Activated CD4-positive, alpha-beta T cell treated with anti-CD3 and anti-CD28 coated beads for 36 hours (primary cell): ENCODE results near the gene MBL2. TPM values are rescaled to one million over a fixed set of nuclear protein-coding genes. Genes with fewer than 3 reads are reported as not detected.

Experiments used
- ATAC-seq: fragments of 200-7000 bp; cut with Tn5 transposase; one replicate; pipeline ENCODE4 v1.10.0; 2021; ENCODE audit warnings: mild to moderate bottlenecking, moderate library complexity
- CTCF ChIA-PET: fragments of 350-600 bp; sonication (Branson Sonifier 250); formaldehyde crosslinking; loops from one replicate; lab custom pipeline; 2021; ENCODE audit warnings: antibody characterized with exemption; lab: Charles Lee
- POLR2A ChIA-PET: fragments of 350-600 bp; sonication (Branson Sonifier 250); formaldehyde crosslinking; loops from one replicate; lab custom pipeline; 2021; ENCODE audit warnings: antibody characterized with exemption, inconsistent platforms; lab: Charles Lee
- DNase-seq: peaks from one replicate; pipeline ENCODE4 v3.0.0-alpha.2; 2020
- H3K27ac Mint-ChIP-seq: one replicate; pipeline ENCODE4 v1.8.0; 2021; ENCODE audit warnings: mixed read lengths
- H3K27me3 Mint-ChIP-seq: one replicate; pipeline ENCODE4 v1.8.0; 2021; ENCODE audit warnings: mixed read lengths
- H3K36me3 Mint-ChIP-seq: one replicate; pipeline ENCODE4 v1.8.0; 2021; ENCODE audit warnings: low read depth, mixed read lengths
- H3K4me1 Mint-ChIP-seq: one replicate; pipeline ENCODE4 v1.8.0; 2021; ENCODE audit warnings: mixed read lengths
- H3K4me3 Mint-ChIP-seq: one replicate; pipeline ENCODE4 v1.8.0; 2021; ENCODE audit warnings: mild to moderate bottlenecking, moderate library complexity, mixed read lengths
- H3K9me3 Mint-ChIP-seq: one replicate; pipeline ENCODE4 v1.8.0; 2021; ENCODE audit warnings: low read depth, mixed read lengths
- intact Hi-C, 2 experiments: fragments of 100-400 bp; cut with DNase I in 1 of 2; cut with micrococcal nuclease in 1 of 2; formaldehyde crosslinking; loops; one replicate each; pipeline versions ENCODE4 v1.14.2 to v1.15.1; 2022 to 2024; cut with DNase I, micrococcal nuclease
- total RNA-seq, 2 experiments: library from RNA; stranded (reverse); gene quantifications; one replicate each; pipeline ENCODE4 v1.2.3, GENCODE V29; 2021

MBL2 gene
- not detected for total RNA-seq

DNA sequence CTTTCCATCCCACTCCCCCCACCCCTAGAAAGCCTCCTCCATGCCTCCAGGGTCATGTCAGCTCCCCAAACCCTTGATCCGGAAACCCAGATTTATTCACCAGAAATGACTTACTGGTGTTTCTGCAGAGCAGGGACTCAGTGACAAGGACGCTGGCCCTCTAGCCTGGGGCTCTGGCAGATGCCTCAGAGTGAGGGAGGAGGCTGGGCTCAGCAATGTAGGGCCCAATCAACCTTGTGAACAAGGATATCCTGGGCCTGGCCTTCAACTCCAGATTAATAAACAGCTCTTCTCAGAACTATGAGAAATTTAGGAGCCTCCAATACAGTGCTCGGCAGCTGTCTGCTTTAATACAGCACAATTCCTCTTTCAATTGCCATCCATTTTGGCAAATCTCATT, at the start of gene MBL2:
Gene MBL2 (minus strand): TSS at position 162 of the 400 bp plus-strand sequence. CDS start 1,149 bp downstream, outside the sequence.
- no peaks in the 10 kb centered on the region for H3K36me3 Mint-ChIP-seq
- no peaks in the 10 kb centered on the region for H3K4me1 Mint-ChIP-seq
- DNase-seq = no peak
- no peak for ATAC-seq
- CTCF ChIA-PET = no interaction called here
- H3K9me3 Mint-ChIP-seq = no peaks in the 10 kb centered on the region
- POLR2A ChIA-PET = interaction anchor here (0.6 kb wide), 1 partner anchor 88 kb away, joined by 3 read pairs; no protein-coding TSS in a partner anchor
- H3K27me3 Mint-ChIP-seq = no peaks in the 10 kb centered on the region
- no peak within 1 kb of the TSS for H3K27ac Mint-ChIP-seq
- intact Hi-C loops = no loop called here
- no peak within 1 kb of the TSS for H3K4me3 Mint-ChIP-seq

DNA sequence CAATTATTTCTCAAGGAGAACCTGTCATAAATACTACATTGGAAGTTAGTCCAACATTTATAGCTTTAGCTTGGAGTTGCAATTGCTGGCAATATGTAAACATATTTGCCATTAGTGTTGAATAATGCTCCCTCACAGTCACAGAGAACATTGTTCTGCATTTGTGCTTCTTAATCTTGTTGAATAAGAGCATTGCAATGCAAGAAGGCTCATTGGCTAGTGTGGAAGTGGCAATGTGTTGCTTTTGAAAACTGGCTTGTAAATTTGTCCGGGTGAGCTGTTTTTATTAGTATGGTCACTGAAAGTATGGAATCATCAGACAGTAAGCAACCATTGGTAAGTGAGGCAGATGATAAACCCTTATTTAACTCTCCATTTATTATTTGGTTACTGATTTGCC, 47.7 kb upstream of the MBL2 start:
- Mint-ChIP-seq H3K4me1 (no peaks in the 10 kb centered on the region), H3K36me3 (no peaks in the 10 kb centered on the region), H3K27me3 (no peaks in the 10 kb centered on the region), H3K27ac (no peak overlapping the region), H3K4me3 (no peak overlapping the region), H3K9me3 (no peaks in the 10 kb centered on the region)
- CTCF ChIA-PET = no interaction called here
- no peak for DNase-seq
- no peak for ATAC-seq
- POLR2A ChIA-PET = no interaction called here
- intact Hi-C loops = no loop called here

DNA sequence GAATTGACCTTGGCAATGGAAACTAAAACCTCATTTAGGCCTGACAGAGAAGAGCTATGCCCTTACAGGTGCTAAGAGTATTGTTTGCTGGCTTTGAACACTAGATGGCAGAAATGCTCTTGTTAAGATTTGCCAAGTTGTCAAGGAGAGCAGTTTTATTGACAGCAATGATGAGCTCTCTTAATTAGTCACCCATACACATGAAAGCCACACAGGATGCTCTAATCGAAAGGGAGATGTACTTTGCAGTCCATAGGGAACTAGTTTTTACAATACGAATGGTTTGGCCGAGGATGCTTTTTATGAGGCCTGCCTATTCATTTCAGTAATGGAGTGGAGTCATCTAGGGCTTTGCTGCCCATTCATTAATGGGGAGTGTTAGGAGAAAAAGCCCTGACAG, 45.4 kb upstream of the MBL2 start:
- intact Hi-C loops = no loop called here
- DNase-seq (no peak), ATAC-seq (peak; percentile 80)
- Mint-ChIP-seq H3K27ac (no peak overlapping the region), H3K27me3 (no peaks in the 10 kb centered on the region), H3K4me1 (peaks cover 5% of the 10 kb centered on the region), H3K9me3 (no peaks in the 10 kb centered on the region), H3K4me3 (no peak overlapping the region), H3K36me3 (no peaks in the 10 kb centered on the region)
- CTCF ChIA-PET = interaction anchor here (0.7 to 1.2 kb wide), 4 partner anchors 34 to 344 kb away, joined by 3 to 4 read pairs (median 3); no protein-coding TSS in a partner anchor
- POLR2A ChIA-PET = no interaction called here

DNA sequence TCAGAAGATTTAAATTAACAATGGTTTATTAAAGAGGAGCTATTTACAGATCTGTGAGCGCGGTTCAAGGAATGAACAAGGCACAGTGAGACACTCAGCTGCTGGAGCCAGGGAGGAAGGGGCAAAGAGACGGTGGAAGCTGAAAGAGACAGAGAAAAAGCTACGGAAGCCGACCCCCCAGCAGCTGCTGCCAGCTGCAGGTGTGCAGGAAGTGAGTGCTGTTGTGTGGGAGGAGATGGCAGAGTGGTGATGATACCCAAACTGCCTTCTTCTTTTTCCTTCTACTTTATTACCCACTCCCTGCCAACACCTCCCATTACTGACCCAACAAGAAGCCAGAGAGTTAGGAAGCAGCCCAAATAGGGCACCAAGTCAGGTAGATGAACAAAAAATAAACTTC, 41.9 kb upstream of the MBL2 start:
- DNase-seq (no peak), ATAC-seq (no peak)
- Mint-ChIP-seq H3K4me3 (no peak overlapping the region), H3K9me3 (no peaks in the 10 kb centered on the region), H3K27ac (no peak overlapping the region), H3K4me1 (peaks cover 5% of the 10 kb centered on the region), H3K27me3 (no peaks in the 10 kb centered on the region), H3K36me3 (no peaks in the 10 kb centered on the region)
- intact Hi-C loops = no loop called here
- POLR2A ChIA-PET = no interaction called here
- CTCF ChIA-PET = interaction anchor here (0.7 kb wide), 1 partner anchor 43 kb away, joined by 4 read pairs; no protein-coding TSS in a partner anchor

DNA sequence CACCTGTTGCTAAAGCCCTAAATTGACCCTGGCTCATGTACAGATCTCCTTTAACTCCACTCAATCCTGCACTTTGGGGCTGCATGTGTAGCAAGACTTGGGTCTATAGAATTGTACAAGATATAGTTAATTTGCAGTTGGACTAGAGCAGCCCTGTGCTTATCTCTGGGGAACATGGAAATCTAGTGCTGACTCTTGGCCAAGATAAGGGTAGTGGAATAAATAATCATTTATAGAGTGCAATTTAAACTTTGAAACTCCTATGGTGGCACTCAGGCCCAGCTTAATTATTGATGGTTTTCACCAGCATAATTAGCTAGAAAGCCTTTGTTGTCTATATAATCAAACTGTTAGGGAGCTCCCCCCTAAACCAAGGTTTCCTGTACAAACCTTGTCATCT, 39.2 kb upstream of the MBL2 start:
- intact Hi-C loops = no loop called here
- DNase-seq (no peak), ATAC-seq (no peak)
- Mint-ChIP-seq H3K27me3 (no peaks in the 10 kb centered on the region), H3K36me3 (no peaks in the 10 kb centered on the region), H3K4me1 (peaks cover 5% of the 10 kb centered on the region), H3K9me3 (no peaks in the 10 kb centered on the region), H3K4me3 (no peak overlapping the region), H3K27ac (no peak overlapping the region)
- ChIA-PET CTCF (no interaction called here), POLR2A (no interaction called here)

DNA sequence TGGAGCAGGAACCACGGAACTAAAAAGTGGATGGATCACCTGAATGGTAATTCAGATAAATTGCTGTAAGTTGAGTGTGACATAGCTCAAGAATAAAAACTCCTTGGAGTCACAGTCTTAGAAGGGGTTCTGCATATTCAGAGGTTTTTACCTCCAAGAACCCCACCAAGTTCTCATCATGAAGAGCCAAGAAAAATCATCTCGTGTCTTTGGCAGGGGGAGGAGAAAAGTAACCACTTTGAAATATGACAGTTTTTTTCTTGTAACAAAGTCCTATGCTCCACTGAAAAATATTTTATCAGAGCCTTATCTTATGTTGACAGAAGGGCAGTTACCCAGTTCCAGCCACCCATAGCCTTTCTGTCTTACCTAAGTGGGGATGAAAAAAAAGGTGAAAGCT, 38.2 kb upstream of the MBL2 start:
- H3K4me3 Mint-ChIP-seq = no peak overlapping the region
- DNase-seq (no peak), ATAC-seq (no peak)
- H3K4me1 Mint-ChIP-seq = peaks cover 5% of the 10 kb centered on the region
- H3K27ac Mint-ChIP-seq = no peak overlapping the region
- no peaks in the 10 kb centered on the region for H3K27me3 Mint-ChIP-seq
- ChIA-PET CTCF (no interaction called here), POLR2A (no interaction called here)
- H3K9me3 Mint-ChIP-seq = no peaks in the 10 kb centered on the region
- no peaks in the 10 kb centered on the region for H3K36me3 Mint-ChIP-seq
- intact Hi-C loops = no loop called here

DNA sequence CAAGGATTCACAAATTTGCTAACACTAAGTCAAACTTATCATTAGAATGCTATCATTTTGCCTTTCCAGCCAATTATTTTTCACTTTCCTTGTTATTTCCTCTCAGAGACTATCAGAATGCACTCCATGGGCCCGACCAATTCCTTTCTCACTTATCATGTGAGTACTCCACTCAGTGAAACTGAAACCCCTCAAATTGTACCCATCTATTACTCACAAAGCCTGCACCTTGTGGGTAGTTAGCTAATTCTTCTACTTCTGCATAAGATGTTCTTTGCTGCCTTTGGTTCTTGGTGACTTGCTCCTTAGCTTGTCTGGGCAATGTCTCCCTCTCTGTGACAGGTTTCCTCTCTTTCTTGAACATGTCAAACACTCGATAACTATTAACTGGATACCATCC, 35.2 kb upstream of the MBL2 start:
- no peak for DNase-seq
- intact Hi-C loops = no loop called here
- H3K4me3 Mint-ChIP-seq = no peak overlapping the region
- H3K27ac Mint-ChIP-seq = no peak overlapping the region
- no peak for ATAC-seq
- no peaks in the 10 kb centered on the region for H3K27me3 Mint-ChIP-seq
- H3K9me3 Mint-ChIP-seq = no peaks in the 10 kb centered on the region
- H3K36me3 Mint-ChIP-seq = no peaks in the 10 kb centered on the region
- no peaks in the 10 kb centered on the region for H3K4me1 Mint-ChIP-seq
- ChIA-PET POLR2A (no interaction called here), CTCF (no interaction called here)

DNA sequence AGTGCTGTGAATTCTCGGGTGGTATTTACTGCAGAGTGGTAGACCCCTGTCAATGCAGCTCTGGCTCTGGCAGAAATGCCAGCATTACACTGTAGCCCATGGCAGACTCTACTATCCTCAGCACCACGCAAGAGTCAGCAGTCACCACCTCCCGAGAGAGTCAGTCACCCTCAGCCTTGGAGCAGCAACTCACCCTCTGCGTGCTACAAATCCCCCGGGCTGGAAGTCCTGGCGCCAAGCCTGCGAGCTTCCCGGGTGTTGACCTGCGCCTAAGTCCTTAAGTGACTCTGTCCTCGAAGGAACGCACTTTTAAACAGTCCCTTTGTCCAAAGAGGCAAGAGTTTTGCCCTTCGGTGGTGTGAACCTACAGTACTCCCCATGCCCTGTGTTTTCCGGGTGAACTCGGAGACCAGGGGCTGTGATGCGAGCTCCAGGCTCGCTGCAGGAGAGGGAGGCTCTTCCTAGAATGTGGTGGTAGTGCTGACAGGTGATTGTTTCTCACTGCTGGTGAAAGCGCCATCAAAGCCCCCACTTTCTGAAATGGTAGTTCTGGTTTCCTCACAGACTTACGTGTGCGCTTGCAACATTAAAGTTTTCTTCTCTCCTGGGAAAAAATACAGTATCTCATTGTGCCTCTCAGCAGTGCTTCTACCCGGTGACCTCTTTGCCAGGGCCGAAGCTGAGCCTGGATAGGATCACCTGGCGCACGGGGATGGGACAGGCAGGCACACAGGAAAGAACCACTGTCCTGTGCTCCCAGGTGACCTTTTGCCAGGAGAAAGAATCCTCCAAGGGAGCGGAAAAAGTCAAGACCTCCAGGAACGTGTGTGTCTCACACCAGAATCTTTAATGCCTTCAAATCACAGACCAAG, 33.1 kb upstream of the MBL2 start:
- Mint-ChIP-seq H3K9me3 (no peaks in the 10 kb centered on the region), H3K27ac (no peak overlapping the region), H3K36me3 (no peaks in the 10 kb centered on the region), H3K4me1 (no peaks in the 10 kb centered on the region), H3K27me3 (no peaks in the 10 kb centered on the region), H3K4me3 (no peak overlapping the region)
- CTCF ChIA-PET = no interaction called here
- POLR2A ChIA-PET = no interaction called here
- no peak for ATAC-seq
- no peak for DNase-seq
- intact Hi-C loops = no loop called here

DNA sequence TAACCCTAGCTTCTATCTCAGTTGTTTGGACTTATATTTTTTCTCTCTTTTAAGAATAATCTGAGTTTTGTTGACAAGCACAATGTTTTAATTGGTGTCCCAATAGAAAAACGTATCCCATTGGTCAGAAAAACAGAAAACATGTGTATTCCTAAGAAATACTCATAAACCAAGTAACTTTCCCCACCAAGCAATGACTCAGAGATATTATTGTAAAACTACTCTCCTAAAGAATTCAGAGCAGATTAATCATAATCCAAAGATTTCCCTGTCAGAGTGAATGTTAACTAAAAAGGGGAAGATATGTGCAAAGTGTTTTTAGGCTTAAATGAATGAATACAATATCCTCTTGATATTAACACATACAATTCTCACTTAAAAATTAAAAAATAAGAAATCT, 29.4 kb upstream of the MBL2 start:
- CTCF ChIA-PET = no interaction called here
- Mint-ChIP-seq H3K27ac (no peak overlapping the region), H3K36me3 (no peaks in the 10 kb centered on the region), H3K27me3 (no peaks in the 10 kb centered on the region), H3K9me3 (peaks cover 3% of the 10 kb centered on the region), H3K4me1 (no peaks in the 10 kb centered on the region), H3K4me3 (no peak overlapping the region)
- DNase-seq = no peak
- POLR2A ChIA-PET = no interaction called here
- ATAC-seq = no peak
- intact Hi-C loops = no loop called here

DNA sequence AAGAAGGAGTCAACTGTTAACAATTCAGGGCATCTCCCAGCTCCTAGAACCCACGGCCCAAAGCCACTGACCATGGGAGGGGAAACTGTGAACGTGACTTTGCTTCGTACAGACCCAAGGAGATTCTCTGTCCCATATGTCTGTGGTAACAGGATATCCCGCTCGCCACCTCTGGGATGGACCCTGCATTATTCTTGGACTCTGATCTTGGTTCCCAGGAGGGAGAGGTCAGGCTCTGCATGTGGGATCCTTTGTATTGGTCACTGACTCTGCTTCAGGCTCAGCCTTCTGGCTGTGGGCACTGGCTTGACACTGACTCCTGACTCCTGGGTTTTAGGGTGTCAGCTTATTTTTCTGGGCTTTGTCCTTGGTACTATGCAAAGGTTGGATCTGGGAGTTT, 13.5 kb upstream of the MBL2 start:
- ATAC-seq (no peak), DNase-seq (no peak)
- Mint-ChIP-seq H3K4me1 (no peaks in the 10 kb centered on the region), H3K36me3 (no peaks in the 10 kb centered on the region), H3K4me3 (no peak overlapping the region), H3K27me3 (no peaks in the 10 kb centered on the region), H3K27ac (no peak overlapping the region), H3K9me3 (no peaks in the 10 kb centered on the region)
- ChIA-PET CTCF (interaction anchor here (0.9 kb wide), 1 partner anchor 17 kb away, joined by 3 read pairs; no protein-coding TSS in a partner anchor), POLR2A (no interaction called here)
- intact Hi-C loops = no loop called here

DNA sequence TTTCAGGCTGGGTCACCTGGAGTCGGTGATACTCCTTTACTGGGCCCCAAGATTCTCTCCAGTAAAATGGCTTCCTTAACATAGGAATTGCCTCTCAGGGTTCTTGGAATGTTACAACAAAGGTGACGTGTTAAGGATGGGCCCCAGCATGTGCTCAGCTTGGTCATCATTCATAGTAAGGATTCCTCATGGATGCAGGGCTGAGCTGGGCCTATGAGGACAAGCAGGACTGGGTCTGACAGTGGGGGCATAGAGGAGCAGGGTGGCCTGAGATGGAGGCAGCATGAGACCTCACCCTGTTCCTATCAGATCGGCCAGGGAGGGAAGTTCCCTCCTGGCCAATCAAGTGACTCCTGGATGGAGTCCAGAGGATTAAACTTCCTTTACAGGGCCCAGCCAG, 12.8 kb upstream of the MBL2 start:
- Mint-ChIP-seq H3K27ac (no peak overlapping the region), H3K9me3 (no peaks in the 10 kb centered on the region), H3K27me3 (no peaks in the 10 kb centered on the region), H3K4me1 (no peaks in the 10 kb centered on the region), H3K36me3 (no peaks in the 10 kb centered on the region), H3K4me3 (no peak overlapping the region)
- ChIA-PET CTCF (no interaction called here), POLR2A (no interaction called here)
- intact Hi-C loops = no loop called here
- ATAC-seq (no peak), DNase-seq (no peak)

DNA sequence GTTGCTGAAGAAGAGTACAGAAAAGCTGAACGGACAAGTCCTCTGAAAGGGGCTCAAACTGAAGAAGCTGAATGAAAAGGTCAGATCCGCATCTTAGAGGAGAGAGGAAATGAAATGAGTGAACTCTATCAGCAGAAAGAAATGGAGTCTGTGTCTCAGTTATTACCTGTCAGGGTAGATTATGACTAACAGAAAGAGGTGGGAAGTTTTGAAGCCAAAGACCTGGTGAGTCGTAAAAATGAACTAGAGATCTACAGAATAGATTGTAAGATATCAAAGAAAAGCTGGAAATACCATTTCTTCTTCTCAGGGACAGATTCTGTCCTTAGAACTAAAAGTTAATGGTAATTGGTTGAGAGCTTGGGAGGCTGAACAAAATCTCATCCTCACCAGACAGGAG, 11.1 kb upstream of the MBL2 start:
- CTCF ChIA-PET = interaction anchor here (1.0 kb wide), 1 partner anchor 34 kb away, joined by 3 read pairs; no protein-coding TSS in a partner anchor
- H3K27ac Mint-ChIP-seq = no peak overlapping the region
- no peaks in the 10 kb centered on the region for H3K4me1 Mint-ChIP-seq
- POLR2A ChIA-PET = no interaction called here
- no peaks in the 10 kb centered on the region for H3K9me3 Mint-ChIP-seq
- H3K4me3 Mint-ChIP-seq = no peak overlapping the region
- ATAC-seq = no peak
- intact Hi-C loops = loop anchor here in 1 of 2 experiments (5.0 kb wide), 1 partner anchor 471 kb away; the partner anchor contains the start of gene DKK1
- DNase-seq = no peak
- H3K27me3 Mint-ChIP-seq = peaks cover 4% of the 10 kb centered on the region
- H3K36me3 Mint-ChIP-seq = no peaks in the 10 kb centered on the region
